ENCODE data around the gene DNAJC13. TPM values are rescaled to one million over a fixed set of nuclear protein-coding genes. Genes with fewer than 3 reads are reported as not detected.
"Not testable (repeated sequence)": the region's sequence is repeated elsewhere in the genome, so short reads cannot be mapped to it uniquely, and the experiment has no call there.

DNAJC13 gene, protein sequence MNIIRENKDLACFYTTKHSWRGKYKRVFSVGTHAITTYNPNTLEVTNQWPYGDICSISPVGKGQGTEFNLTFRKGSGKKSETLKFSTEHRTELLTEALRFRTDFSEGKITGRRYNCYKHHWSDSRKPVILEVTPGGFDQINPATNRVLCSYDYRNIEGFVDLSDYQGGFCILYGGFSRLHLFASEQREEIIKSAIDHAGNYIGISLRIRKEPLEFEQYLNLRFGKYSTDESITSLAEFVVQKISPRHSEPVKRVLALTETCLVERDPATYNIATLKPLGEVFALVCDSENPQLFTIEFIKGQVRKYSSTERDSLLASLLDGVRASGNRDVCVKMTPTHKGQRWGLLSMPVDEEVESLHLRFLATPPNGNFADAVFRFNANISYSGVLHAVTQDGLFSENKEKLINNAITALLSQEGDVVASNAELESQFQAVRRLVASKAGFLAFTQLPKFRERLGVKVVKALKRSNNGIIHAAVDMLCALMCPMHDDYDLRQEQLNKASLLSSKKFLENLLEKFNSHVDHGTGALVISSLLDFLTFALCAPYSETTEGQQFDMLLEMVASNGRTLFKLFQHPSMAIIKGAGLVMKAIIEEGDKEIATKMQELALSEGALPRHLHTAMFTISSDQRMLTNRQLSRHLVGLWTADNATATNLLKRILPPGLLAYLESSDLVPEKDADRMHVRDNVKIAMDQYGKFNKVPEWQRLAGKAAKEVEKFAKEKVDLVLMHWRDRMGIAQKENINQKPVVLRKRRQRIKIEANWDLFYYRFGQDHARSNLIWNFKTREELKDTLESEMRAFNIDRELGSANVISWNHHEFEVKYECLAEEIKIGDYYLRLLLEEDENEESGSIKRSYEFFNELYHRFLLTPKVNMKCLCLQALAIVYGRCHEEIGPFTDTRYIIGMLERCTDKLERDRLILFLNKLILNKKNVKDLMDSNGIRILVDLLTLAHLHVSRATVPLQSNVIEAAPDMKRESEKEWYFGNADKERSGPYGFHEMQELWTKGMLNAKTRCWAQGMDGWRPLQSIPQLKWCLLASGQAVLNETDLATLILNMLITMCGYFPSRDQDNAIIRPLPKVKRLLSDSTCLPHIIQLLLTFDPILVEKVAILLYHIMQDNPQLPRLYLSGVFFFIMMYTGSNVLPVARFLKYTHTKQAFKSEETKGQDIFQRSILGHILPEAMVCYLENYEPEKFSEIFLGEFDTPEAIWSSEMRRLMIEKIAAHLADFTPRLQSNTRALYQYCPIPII (N-terminal part only)
- total RNA-seq, result 100 to 1,000 TPM in 1 of 5 donors, 10 to 100 TPM in 4; 35.0 to 197 (median 58.8) TPM
- polyA plus RNA-seq, result 1 to 10 TPM; 6.5 to 8.9 (median 8.1) TPM
- long read RNA-seq, donor 1, partial matches to known transcripts, result 5 of 5 reads
- long read RNA-seq, donor 1, other reads (novel, unspliced or antisense), result 0 of 5 reads
- long read RNA-seq, donor 2, partial matches to known transcripts, result 5 of 5 reads
- long read RNA-seq, donor 2, other reads (novel, unspliced or antisense), result 0 of 5 reads
- long read RNA-seq, donor 3, partial matches to known transcripts, result 5 of 5 reads
- long read RNA-seq, donor 3, other reads (novel, unspliced or antisense), result 0 of 5 reads
- long read RNA-seq, donor 4, result 0 reads
- long read RNA-seq, donor 5, partial matches to known transcripts, result 11 of 11 reads
- long read RNA-seq, donor 5, other reads (novel, unspliced or antisense), result 0 of 11 reads
- long read RNA-seq, donor 6, result 0 reads
- long read RNA-seq, donor 7, result 0 reads
- long read RNA-seq, donor 8, partial matches to known transcripts, result 9 of 9 reads
- long read RNA-seq, donor 8, other reads (novel, unspliced or antisense), result 0 of 9 reads
- long read RNA-seq, donor 9, partial matches to known transcripts, result 13 of 13 reads
- long read RNA-seq, donor 9, other reads (novel, unspliced or antisense), result 0 of 13 reads
- long read RNA-seq, donor 10, result 0 reads

DNA sequence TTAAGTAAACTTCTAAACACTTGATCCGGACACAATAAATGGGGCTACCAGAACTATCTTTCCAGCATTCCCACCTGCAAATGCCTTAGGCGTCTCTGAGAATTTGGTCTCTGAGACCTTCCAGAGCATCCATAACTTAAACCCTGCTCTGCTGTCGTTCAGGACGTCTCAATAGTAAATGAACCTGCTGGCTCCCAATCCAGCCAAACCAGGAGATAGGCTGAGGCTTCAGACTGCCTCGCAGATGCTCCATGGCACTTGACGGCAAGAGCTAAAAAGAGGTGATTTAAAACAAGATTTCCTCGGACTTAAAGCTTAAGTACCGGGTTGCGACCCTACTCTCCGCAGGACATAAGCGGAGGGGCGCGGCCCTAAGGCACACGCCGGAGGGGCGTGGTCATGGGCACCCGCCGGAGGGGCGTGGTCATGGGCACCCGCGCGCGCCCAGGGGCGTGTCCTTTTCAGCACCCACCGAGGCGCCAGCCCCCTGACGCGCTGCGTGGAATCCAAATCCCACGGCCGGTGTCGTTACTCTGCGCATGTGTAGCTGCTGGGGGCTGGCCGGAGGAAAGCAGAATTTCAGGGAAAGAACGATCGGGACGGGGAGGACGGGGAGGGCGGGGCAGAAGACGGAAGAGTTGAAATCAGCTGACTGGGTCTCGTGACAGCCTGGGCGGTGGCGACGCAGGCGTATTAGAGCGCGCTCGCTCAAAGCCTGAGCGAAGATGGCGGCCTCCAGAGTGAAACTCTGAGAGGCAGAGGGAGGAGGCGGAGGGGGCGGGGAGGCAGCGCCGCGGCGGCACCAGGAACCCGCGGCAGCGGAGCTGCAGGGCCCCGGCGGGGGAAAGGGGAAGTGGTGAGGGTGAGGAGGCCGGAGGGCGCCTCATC is at the start of gene DNAJC13:
Gene DNAJC13, plus strand, starts transcription at position 696 of the 888 bp plus-strand sequence. CDS start 17,049 bp downstream, outside the sequence.
- Histone ChIP-seq H3K9me3 (no peaks in the 10 kb centered on the region), H3K27me3 (no peaks in the 10 kb centered on the region), H3K36me3 (peaks cover 0 to 9% (median 2%) of the 10 kb centered on the region in 4 donors), H3K4me3 (peak within 1 kb of the TSS; percentile 92 to 99 (median 97)), H3K4me1 (peaks cover 15 to 48% (median 31%) of the 10 kb centered on the region in 4 donors), H3K27ac (peak within 1 kb of the TSS; percentile 92 to 97 (median 93))
- 1 to 2% (median 1%) methylated on average over 37 to 63 of the region's 63 CpGs for WGBS, 5 donors
- TF ChIP-seq POLR2A (IDR thresholded peaks at IDR 0.05), result peak in 2 of 4 donors; percentile 15 to 30
- TF ChIP-seq, protein P1, sequence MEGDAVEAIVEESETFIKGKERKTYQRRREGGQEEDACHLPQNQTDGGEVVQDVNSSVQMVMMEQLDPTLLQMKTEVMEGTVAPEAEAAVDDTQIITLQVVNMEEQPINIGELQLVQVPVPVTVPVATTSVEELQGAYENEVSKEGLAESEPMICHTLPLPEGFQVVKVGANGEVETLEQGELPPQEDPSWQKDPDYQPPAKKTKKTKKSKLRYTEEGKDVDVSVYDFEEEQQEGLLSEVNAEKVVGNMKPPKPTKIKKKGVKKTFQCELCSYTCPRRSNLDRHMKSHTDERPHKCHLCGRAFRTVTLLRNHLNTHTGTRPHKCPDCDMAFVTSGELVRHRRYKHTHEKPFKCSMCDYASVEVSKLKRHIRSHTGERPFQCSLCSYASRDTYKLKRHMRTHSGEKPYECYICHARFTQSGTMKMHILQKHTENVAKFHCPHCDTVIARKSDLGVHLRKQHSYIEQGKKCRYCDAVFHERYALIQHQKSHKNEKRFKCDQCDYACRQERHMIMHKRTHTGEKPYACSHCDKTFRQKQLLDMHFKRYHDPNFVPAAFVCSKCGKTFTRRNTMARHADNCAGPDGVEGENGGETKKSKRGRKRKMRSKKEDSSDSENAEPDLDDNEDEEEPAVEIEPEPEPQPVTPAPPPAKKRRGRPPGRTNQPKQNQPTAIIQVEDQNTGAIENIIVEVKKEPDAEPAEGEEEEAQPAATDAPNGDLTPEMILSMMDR (IDR thresholded peaks at IDR 0.05), result peak in 1 of 7 experiments; percentile 5
- TF ChIP-seq EP300 (IDR thresholded peaks at IDR 0.05), result no peak
- peak; percentile 60 to 90 (median 83) for TF ChIP-seq POLR2AphosphoS5 (IDR thresholded peaks at IDR 0.05)
- intact Hi-C loops (cut with DNase I; ENCODE audit: low total_unique reads), result no loop called here
- DNase-seq, result peak; percentile 94 to 98

DNA sequence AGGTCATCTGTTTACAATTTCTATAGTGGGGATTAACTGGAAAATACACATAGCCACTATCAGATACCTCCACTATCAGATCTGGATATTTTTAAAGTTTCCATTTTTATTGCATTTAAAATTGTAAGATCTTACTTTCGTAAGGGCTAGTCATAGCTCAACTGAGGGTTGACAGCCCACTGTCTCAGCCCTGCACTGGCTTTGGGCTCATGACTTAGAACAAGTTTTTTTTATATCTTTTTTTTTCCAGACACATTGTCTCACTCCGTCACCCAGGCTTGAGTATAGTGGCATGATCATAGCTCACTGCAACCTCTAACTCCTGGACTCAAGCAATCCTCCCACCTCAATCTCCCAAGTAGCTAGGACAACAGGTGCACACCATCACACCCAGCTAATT is 48.8 kb upstream of the DNAJC13 start:
- intact Hi-C loops (cut with DNase I; ENCODE audit: low total_unique reads), result no loop called here

DNA sequence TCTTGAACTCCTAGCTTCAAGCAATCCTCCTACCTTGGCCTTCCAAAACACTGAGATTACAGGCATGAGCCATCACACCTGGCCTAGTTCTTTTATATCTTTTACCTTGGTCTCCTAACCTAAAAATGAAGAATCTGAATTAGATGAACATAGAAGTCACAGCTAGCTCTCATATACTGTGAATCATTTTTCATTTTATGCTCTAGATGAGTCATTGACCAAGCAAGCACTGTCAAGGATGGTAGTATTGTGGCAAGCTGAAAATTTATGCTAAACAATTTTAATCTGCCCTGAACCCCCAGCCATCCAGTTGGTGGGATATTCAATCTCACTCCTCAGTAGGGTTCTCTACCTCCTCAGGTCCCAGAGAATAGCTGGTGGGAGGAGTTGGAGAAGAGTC is 48.3 kb upstream of the DNAJC13 start:
- H3K36me3 ChIP-seq, result peaks cover 0 to 10% (median 0%) of the 10 kb centered on the region in 4 donors
- no peaks in the 10 kb centered on the region for H3K9me3 ChIP-seq
- no peaks in the 10 kb centered on the region for H3K4me1 ChIP-seq
- no peak for TF ChIP-seq POLR2AphosphoS5 (IDR thresholded peaks at IDR 0.05)
- TF ChIP-seq, protein P1 (IDR thresholded peaks at IDR 0.05), result no peak
- TF ChIP-seq EP300 (IDR thresholded peaks at IDR 0.05), result no peak
- no peak for TF ChIP-seq POLR2A (IDR thresholded peaks at IDR 0.05)
- DNase-seq, result no peak
- H3K4me3 ChIP-seq, result no peak overlapping the region
- intact Hi-C loops (cut with DNase I; ENCODE audit: low total_unique reads), result no loop called here
- H3K27ac ChIP-seq, result no peak overlapping the region
- H3K27me3 ChIP-seq, result no peaks in the 10 kb centered on the region

More for the DNA sequence above, 48.8 kb upstream of the DNAJC13 start:
- H3K4me3 ChIP-seq, result no peak overlapping the region
- TF ChIP-seq POLR2AphosphoS5 (IDR thresholded peaks at IDR 0.05) (no peak), POLR2A (IDR thresholded peaks at IDR 0.05) (no peak), EP300 (IDR thresholded peaks at IDR 0.05) (no peak)
- TF ChIP-seq, protein P1 (IDR thresholded peaks at IDR 0.05), result no peak
- H3K9me3 ChIP-seq, result no peaks in the 10 kb centered on the region
- no peak for DNase-seq
- 84 to 93% (median 93%) methylated on average over 2 of the region's 2 CpGs for WGBS, 5 donors
- no peak overlapping the region for H3K27ac ChIP-seq
- H3K27me3 ChIP-seq, result no peaks in the 10 kb centered on the region
- peaks cover 0 to 10% (median 0%) of the 10 kb centered on the region in 4 donors for H3K36me3 ChIP-seq
- H3K4me1 ChIP-seq, result no peaks in the 10 kb centered on the region

DNA sequence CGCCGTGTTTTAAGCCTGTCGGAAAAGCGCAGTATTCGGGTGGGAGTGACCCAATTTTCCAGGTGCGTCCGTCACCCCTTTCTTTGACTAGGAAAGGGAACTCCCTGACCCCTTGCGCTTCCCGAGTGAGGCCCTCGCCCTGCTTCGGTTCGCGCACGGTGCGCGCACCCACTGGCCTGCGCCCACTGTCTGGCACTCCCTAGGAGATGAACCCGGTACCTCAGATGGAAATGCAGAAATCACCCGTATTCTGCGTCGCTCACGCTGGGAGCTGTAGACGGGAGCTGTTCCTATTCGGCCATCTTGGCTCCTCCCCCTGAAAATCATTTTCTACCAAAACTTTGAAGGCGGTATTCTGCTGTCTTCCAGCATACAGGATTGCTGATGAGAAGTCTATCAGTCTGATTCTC is 40.4 kb upstream of the DNAJC13 start:
- peak overlapping the region in 2 of 4 donors; percentile 27 to 34 for H3K4me3 ChIP-seq
- intact Hi-C loops (cut with DNase I; ENCODE audit: low total_unique reads); H3K27me3 ChIP-seq; H3K4me1 ChIP-seq; DNase-seq; H3K9me3 ChIP-seq; H3K27ac ChIP-seq; H3K36me3 ChIP-seq: not testable (repeated sequence)
- 44 to 87% (median 75%) methylated on average over 22 to 25 of the region's 25 CpGs for WGBS, 5 donors
